GM23338 (cell line): ENCODE results near the gene ZBTB39. TPM values are rescaled to one million over a fixed set of nuclear protein-coding genes. Genes with fewer than 3 reads are reported as not detected.

Experiments used
- CREB1 ChIP-seq: fragments of 250-450 bp; sonication (Bioruptor Pico); IDR thresholded peaks from 2 replicates; pipeline ENCODE4 v1.5.0; 2020; ENCODE audit warnings: low read depth, mild to moderate bottlenecking, moderate library complexity
- EZH2phosphoT487 ChIP-seq: fragments of 200-600 bp; sonication (generic); IDR thresholded peaks from one replicate; pipeline ENCODE4 v1.8.1; 2018; ENCODE audit warnings: antibody characterized with exemption; ENCODE audit not compliant: unreplicated experiment
- JUNB ChIP-seq: IDR thresholded peaks from one replicate; pipeline ENCODE4 v1.6.1; 2016; ENCODE audit warnings: antibody characterized with exemption; ENCODE audit not compliant: unreplicated experiment
- NANOG ChIP-seq: IDR thresholded peaks from 2 replicates; pipeline ENCODE4 v1.6.1; 2016; ENCODE audit warnings: antibody characterized with exemption, borderline replicate concordance
- POLR2AphosphoS5 ChIP-seq: IDR thresholded peaks from 2 replicates; pipeline ENCODE4 v1.6.1; 2016; ENCODE audit warnings: antibody characterized with exemption, low read depth
- STAT1 ChIP-seq: IDR thresholded peaks from one replicate; pipeline ENCODE4 v1.6.1; 2016; ENCODE audit warnings: antibody characterized with exemption; ENCODE audit not compliant: unreplicated experiment
- ZNF114 ChIP-seq: fragments of 250-450 bp; sonication (Bioruptor Pico); IDR thresholded peaks from 2 replicates; pipeline ENCODE4 v1.5.0; 2020; ENCODE audit warnings: mild to moderate bottlenecking, moderate library complexity
- ZNF331 ChIP-seq: fragments of 250-450 bp; sonication (Bioruptor Pico); IDR thresholded peaks from 2 replicates; pipeline ENCODE4 v1.5.0; 2020; ENCODE audit warnings: low read depth, mild to moderate bottlenecking, moderate library complexity
- polyA plus RNA-seq: library from polyadenylated mRNA; unstranded; fragments of >200 nt; fragmentation: Nextera tagmentation; extraction: Ambion mirVana; gene quantifications from 2 replicates; pipeline ENCODE4 v1.2.1, GENCODE V29; 2016
- total RNA-seq: library from RNA; depleted of rRNA; stranded (reverse); fragments of >200 nt; shearing (Covaris generic); gene quantifications from 2 replicates; pipeline ENCODE4 v1.2.3, GENCODE V29; 2014
- TF ChIP-seq, protein P1 (sequence below): fragments of 250-450 bp; sonication (Bioruptor Pico); IDR thresholded peaks from 2 replicates; pipeline ENCODE4 v1.5.0; 2020; ENCODE audit warnings: mild to moderate bottlenecking, moderate library complexity
- TF ChIP-seq, protein P2 (sequence below): IDR thresholded peaks from one replicate; pipeline ENCODE4 v1.6.1; 2018; ENCODE audit warnings: antibody characterized with exemption; ENCODE audit not compliant: unreplicated experiment

The ZBTB39 gene
- total and polyA plus RNA-seq, 2 experiments from 2014 or later: 6.6 to 26.7 TPM

DNA sequence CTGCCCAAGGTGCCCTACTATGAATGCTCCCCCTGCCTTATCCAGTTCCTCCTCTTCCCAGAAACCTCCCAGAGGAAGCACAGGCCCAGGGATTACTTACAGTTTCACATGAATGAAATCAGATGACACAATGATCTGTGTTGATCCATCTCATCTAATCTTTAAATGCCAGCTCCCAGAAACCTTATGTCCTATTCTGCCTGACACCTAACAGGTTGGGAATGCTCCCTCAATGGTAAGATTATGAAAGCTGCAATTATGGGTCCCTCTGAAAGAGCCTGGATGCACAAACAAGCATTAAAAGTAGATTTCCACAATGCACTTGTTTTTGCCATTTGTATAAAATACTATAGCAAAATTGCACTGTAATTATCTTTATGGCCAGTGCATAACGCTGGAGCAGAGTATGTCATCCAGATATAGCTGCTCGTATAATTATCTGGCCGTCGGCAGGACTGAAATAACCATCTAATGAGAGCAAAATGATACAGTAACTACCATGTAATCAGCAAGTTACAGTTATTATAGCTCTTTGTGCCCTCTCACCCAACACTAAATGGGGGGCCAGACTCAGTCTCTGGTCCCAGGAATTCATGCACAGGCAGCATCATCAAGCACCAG is 4.4 kb upstream of the ZBTB39 start (continued):
- TF ChIP-seq, protein P1, sequence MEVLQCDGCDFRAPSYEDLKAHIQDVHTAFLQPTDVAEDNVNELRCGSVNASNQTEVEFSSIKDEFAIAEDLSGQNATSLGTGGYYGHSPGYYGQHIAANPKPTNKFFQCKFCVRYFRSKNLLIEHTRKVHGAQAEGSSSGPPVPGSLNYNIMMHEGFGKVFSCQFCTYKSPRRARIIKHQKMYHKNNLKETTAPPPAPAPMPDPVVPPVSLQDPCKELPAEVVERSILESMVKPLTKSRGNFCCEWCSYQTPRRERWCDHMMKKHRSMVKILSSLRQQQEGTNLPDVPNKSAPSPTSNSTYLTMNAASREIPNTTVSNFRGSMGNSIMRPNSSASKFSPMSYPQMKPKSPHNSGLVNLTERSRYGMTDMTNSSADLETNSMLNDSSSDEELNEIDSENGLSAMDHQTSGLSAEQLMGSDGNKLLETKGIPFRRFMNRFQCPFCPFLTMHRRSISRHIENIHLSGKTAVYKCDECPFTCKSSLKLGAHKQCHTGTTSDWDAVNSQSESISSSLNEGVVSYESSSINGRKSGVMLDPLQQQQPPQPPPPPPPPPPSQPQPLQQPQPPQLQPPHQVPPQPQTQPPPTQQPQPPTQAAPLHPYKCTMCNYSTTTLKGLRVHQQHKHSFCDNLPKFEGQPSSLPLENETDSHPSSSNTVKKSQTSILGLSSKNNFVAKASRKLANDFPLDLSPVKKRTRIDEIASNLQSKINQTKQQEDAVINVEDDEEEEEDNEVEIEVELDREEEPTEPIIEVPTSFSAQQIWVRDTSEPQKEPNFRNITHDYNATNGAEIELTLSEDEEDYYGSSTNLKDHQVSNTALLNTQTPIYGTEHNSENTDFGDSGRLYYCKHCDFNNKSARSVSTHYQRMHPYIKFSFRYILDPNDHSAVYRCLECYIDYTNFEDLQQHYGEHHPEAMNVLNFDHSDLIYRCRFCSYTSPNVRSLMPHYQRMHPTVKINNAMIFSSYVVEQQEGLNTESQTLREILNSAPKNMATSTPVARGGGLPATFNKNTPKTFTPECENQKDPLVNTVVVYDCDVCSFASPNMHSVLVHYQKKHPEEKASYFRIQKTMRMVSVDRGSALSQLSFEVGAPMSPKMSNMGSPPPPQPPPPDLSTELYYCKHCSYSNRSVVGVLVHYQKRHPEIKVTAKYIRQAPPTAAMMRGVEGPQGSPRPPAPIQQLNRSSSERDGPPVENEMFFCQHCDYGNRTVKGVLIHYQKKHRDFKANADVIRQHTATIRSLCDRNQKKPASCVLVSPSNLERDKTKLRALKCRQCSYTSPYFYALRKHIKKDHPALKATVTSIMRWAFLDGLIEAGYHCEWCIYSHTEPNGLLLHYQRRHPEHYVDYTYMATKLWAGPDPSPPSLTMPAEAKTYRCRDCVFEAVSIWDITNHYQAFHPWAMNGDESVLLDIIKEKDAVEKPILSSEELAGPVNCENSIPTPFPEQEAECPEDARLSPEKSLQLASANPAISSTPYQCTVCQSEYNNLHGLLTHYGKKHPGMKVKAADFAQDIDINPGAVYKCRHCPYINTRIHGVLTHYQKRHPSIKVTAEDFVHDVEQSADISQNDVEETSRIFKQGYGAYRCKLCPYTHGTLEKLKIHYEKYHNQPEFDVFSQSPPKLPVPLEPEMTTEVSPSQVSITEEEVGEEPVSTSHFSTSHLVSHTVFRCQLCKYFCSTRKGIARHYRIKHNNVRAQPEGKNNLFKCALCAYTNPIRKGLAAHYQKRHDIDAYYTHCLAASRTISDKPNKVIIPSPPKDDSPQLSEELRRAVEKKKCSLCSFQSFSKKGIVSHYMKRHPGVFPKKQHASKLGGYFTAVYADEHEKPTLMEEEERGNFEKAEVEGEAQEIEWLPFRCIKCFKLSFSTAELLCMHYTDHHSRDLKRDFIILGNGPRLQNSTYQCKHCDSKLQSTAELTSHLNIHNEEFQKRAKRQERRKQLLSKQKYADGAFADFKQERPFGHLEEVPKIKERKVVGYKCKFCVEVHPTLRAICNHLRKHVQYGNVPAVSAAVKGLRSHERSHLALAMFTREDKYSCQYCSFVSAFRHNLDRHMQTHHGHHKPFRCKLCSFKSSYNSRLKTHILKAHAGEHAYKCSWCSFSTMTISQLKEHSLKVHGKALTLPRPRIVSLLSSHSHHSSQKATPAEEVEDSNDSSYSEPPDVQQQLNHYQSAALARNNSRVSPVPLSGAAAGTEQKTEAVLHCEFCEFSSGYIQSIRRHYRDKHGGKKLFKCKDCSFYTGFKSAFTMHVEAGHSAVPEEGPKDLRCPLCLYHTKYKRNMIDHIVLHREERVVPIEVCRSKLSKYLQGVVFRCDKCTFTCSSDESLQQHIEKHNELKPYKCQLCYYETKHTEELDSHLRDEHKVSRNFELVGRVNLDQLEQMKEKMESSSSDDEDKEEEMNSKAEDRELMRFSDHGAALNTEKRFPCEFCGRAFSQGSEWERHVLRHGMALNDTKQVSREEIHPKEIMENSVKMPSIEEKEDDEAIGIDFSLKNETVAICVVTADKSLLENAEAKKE (CRISPR knock-in tag): no peak
- no peak for TF ChIP-seq NANOG
- TF ChIP-seq, protein P2, sequence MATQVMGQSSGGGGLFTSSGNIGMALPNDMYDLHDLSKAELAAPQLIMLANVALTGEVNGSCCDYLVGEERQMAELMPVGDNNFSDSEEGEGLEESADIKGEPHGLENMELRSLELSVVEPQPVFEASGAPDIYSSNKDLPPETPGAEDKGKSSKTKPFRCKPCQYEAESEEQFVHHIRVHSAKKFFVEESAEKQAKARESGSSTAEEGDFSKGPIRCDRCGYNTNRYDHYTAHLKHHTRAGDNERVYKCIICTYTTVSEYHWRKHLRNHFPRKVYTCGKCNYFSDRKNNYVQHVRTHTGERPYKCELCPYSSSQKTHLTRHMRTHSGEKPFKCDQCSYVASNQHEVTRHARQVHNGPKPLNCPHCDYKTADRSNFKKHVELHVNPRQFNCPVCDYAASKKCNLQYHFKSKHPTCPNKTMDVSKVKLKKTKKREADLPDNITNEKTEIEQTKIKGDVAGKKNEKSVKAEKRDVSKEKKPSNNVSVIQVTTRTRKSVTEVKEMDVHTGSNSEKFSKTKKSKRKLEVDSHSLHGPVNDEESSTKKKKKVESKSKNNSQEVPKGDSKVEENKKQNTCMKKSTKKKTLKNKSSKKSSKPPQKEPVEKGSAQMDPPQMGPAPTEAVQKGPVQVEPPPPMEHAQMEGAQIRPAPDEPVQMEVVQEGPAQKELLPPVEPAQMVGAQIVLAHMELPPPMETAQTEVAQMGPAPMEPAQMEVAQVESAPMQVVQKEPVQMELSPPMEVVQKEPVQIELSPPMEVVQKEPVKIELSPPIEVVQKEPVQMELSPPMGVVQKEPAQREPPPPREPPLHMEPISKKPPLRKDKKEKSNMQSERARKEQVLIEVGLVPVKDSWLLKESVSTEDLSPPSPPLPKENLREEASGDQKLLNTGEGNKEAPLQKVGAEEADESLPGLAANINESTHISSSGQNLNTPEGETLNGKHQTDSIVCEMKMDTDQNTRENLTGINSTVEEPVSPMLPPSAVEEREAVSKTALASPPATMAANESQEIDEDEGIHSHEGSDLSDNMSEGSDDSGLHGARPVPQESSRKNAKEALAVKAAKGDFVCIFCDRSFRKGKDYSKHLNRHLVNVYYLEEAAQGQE: no peak
- TF ChIP-seq EZH2phosphoT487: no peak
- no peak for TF ChIP-seq STAT1
- TF ChIP-seq ZNF331 (CRISPR knock-in tag): no peak
- no peak for TF ChIP-seq ZNF114 (CRISPR knock-in tag)
- no peak for TF ChIP-seq JUNB
- no peak for TF ChIP-seq POLR2AphosphoS5
- TF ChIP-seq CREB1 (CRISPR knock-in tag): no peak
